Neural cell (in vitro differentiated cells): ENCODE data around the gene ADAMTS4. TPM values are rescaled to one million over a fixed set of nuclear protein-coding genes. Genes with fewer than 3 reads are reported as not detected.

Experiments
- H2AFZ ChIP-seq: fragments of 200-600, 300-800 bp; sonication (generic), shearing (Covaris generic); 2 replicates; pipeline ENCODE4 v1.6.0; 2014; ENCODE audit warnings: low read depth, mild to moderate bottlenecking, antibody characterized with exemption, low read length, moderate library complexity
- H3F3A ChIP-seq: fragments of 200-600 bp; shearing (Covaris generic); 2 replicates; pipeline ENCODE4 v1.6.1; 2016; ENCODE audit warnings: mild to moderate bottlenecking, moderate library complexity, mixed read lengths, antibody characterized with exemption, low read length; ENCODE audit not compliant: insufficient read depth, poor library complexity, severe bottlenecking
- H3K27ac ChIP-seq: fragments of 200-600, 300-800 bp; sonication (generic), shearing (Covaris generic); 2 replicates; pipeline ENCODE4 v1.5.1; 2014; ENCODE audit warnings: mild to moderate bottlenecking, low read length, moderate library complexity
- H3K27me3 ChIP-seq: fragments of 300-800, 200-600 bp; sonication (generic), shearing (Covaris generic); 2 replicates; pipeline ENCODE4 v1.6.0; 2014; ENCODE audit warnings: mild to moderate bottlenecking, low read depth, low read length, moderate library complexity; ENCODE audit not compliant: insufficient read depth
- H3K36me3 ChIP-seq: fragments of 300-800, 200-600 bp; sonication (generic), shearing (Covaris generic); 2 replicates; pipeline ENCODE4 v1.5.1; 2014; ENCODE audit warnings: mild to moderate bottlenecking, antibody characterized with exemption, low read length, moderate library complexity; ENCODE audit not compliant: insufficient read depth
- H3K4me2 ChIP-seq: fragments of 300-800, 200-600 bp; sonication (generic), shearing (Covaris generic); 2 replicates; pipeline ENCODE4 v1.6.0; 2014; ENCODE audit warnings: mild to moderate bottlenecking, low read length
- H3K4me3 ChIP-seq: fragments of 300-800, 200-600 bp; sonication (generic), shearing (Covaris generic); 2 replicates; pipeline ENCODE4 v1.5.1; 2014; ENCODE audit warnings: mild to moderate bottlenecking, low read length, moderate library complexity
- H3K79me2 ChIP-seq: fragments of 200-600 bp; shearing (Covaris generic); replicated peaks from 2 replicates; pipeline ENCODE4 v1.6.0; 2014; ENCODE audit warnings: mild to moderate bottlenecking, low read length, moderate library complexity; ENCODE audit not compliant: insufficient read depth
- H3K9ac ChIP-seq: fragments of 300-800, 200-600 bp; sonication (generic), shearing (Covaris generic); 2 replicates; pipeline ENCODE4 v1.6.1; 2016; ENCODE audit warnings: mild to moderate bottlenecking, low read length, mixed read lengths
- H3K9me2 ChIP-seq: fragments of 200-600 bp; shearing (Covaris generic); 2 replicates; pipeline ENCODE4 v1.6.1; 2016; ENCODE audit warnings: mild to moderate bottlenecking, low read length, mixed read lengths; ENCODE audit not compliant: insufficient read depth
- H3K9me3 ChIP-seq: fragments of 200-600, 300-800 bp; sonication (generic), shearing (Covaris generic); 2 replicates; pipeline ENCODE4 v1.6.1; 2016; ENCODE audit warnings: mild to moderate bottlenecking, mixed run types, low read length, moderate library complexity, mixed read lengths
- H4K20me1 ChIP-seq: fragments of 200-600 bp; shearing (Covaris generic); 2 replicates; pipeline ENCODE4 v1.6.1; 2016; ENCODE audit warnings: mild to moderate bottlenecking, mixed run types; ENCODE audit not compliant: insufficient read depth
- CTCF ChIP-seq: fragments of 450-650 bp; IDR thresholded peaks from 2 replicates; pipeline ENCODE4 v1.5.1; 2014; ENCODE audit warnings: antibody characterized with exemption, mild to moderate bottlenecking, moderate library complexity; ENCODE audit not compliant: poor library complexity, severe bottlenecking
- EP300 ChIP-seq: fragments of 450-650 bp; conservative IDR thresholded peaks from 2 replicates; pipeline ENCODE4 v1.6.1; 2014; ENCODE audit warnings: antibody characterized with exemption, mild to moderate bottlenecking, moderate library complexity; ENCODE audit not compliant: poor library complexity, severe bottlenecking
- EZH2 ChIP-seq: fragments of 200-600, 300-800 bp; shearing (Covaris generic), sonication (generic); IDR thresholded peaks from 2 replicates; pipeline ENCODE4 v1.6.1; 2014; ENCODE audit warnings: antibody characterized with exemption, low read length, borderline replicate concordance, mild to moderate bottlenecking; ENCODE audit not compliant: insufficient read depth, poor library complexity, severe bottlenecking
- MXI1 ChIP-seq: fragments of 450-650 bp; conservative IDR thresholded peaks from 2 replicates; pipeline ENCODE4 v1.6.1; 2014; ENCODE audit warnings: antibody characterized with exemption, mild to moderate bottlenecking; ENCODE audit not compliant: poor library complexity, severe bottlenecking
- POLR2AphosphoS5 ChIP-seq: IDR thresholded peaks from 2 replicates; pipeline ENCODE4 v1.6.1; 2012
- RAD21 ChIP-seq: fragments of 450-650 bp; conservative IDR thresholded peaks from 2 replicates; pipeline ENCODE4 v1.6.1; 2014; ENCODE audit warnings: antibody characterized with exemption, mild to moderate bottlenecking, moderate library complexity
- REST ChIP-seq: IDR thresholded peaks from 2 replicates; pipeline ENCODE4 v1.6.1; 2012; ENCODE audit warnings: borderline replicate concordance
- SMC3 ChIP-seq: fragments of 450-650 bp; conservative IDR thresholded peaks from 2 replicates; pipeline ENCODE4 v1.6.1; 2014; ENCODE audit warnings: antibody characterized with exemption, mild to moderate bottlenecking, moderate library complexity; ENCODE audit not compliant: poor library complexity
- TAF1 ChIP-seq: IDR thresholded peaks from 2 replicates; pipeline ENCODE4 v1.6.1; 2012; ENCODE audit warnings: low read depth
- polyA plus RNA-seq: library from polyadenylated mRNA; depleted of rRNA; stranded (reverse); fragments of >200 nt; gene quantifications from 2 replicates; pipeline ENCODE4 v1.2.3, GENCODE V29; 2014

Gene ADAMTS4
- polyA plus RNA-seq, 1 donor from 2014 or later = 0.04 TPM

- Histone ChIP-seq H4K20me1 (no peaks in the 10 kb centered on the region), H3K9ac (peak overlapping the region; percentile 81), H3F3A (no peaks in the 10 kb centered on the region), H3K9me3 (no peaks in the 10 kb centered on the region), H3K27me3 (no peaks in the 10 kb centered on the region), H2AFZ (no peak overlapping the region), H3K4me2 (peak overlapping the region; percentile 81), H3K27ac (no peak overlapping the region), H3K36me3 (no peaks in the 10 kb centered on the region), H3K4me3 (peak overlapping the region; percentile 78), H3K79me2 (peaks cover 6% of the 10 kb centered on the region), H3K9me2 (no peaks in the 10 kb centered on the region)
- TF ChIP-seq SMC3 (no peak), TAF1 (no peak), CTCF (no peak), MXI1 (no peak), POLR2AphosphoS5 (no peak), EZH2 (no peak), EP300 (no peak), REST (no peak), RAD21 (no peak)
These were observed 22.9 kb downstream of the ADAMTS4 start for GRCh38 chr1:161175771-161176453.

GRCh38 chr1:161174911-161175310 lies 23.9 kb downstream of the ADAMTS4 start:
- Histone ChIP-seq H3K4me2 (no peak overlapping the region), H2AFZ (no peak overlapping the region), H3K9me3 (no peaks in the 10 kb centered on the region), H3K9ac (no peak overlapping the region), H3K9me2 (no peaks in the 10 kb centered on the region), H3K27me3 (no peaks in the 10 kb centered on the region), H3F3A (no peaks in the 10 kb centered on the region), H3K36me3 (no peaks in the 10 kb centered on the region), H3K27ac (no peak overlapping the region), H3K4me3 (no peak overlapping the region), H3K79me2 (peaks cover 6% of the 10 kb centered on the region), H4K20me1 (no peaks in the 10 kb centered on the region)
- TF ChIP-seq REST = no peak
- no peak for TF ChIP-seq RAD21
- TF ChIP-seq SMC3 = no peak
- TF ChIP-seq EZH2 = no peak
- TF ChIP-seq MXI1 = no peak
- TF ChIP-seq POLR2AphosphoS5 = no peak
- no peak for TF ChIP-seq TAF1
- TF ChIP-seq EP300 = no peak
- TF ChIP-seq CTCF = no peak
